Measurements from ENCODE around the gene GANC. TPM values are rescaled to one million over a fixed set of nuclear protein-coding genes. Genes with fewer than 3 reads are reported as not detected.

The GANC gene
- total and polyA plus RNA-seq, 9 of the 15 experiments (the other 6 are each of a cell fraction or from before 2014, with no cell fraction given): 10.9 to 19.0 (median 14.5) TPM

DNA sequence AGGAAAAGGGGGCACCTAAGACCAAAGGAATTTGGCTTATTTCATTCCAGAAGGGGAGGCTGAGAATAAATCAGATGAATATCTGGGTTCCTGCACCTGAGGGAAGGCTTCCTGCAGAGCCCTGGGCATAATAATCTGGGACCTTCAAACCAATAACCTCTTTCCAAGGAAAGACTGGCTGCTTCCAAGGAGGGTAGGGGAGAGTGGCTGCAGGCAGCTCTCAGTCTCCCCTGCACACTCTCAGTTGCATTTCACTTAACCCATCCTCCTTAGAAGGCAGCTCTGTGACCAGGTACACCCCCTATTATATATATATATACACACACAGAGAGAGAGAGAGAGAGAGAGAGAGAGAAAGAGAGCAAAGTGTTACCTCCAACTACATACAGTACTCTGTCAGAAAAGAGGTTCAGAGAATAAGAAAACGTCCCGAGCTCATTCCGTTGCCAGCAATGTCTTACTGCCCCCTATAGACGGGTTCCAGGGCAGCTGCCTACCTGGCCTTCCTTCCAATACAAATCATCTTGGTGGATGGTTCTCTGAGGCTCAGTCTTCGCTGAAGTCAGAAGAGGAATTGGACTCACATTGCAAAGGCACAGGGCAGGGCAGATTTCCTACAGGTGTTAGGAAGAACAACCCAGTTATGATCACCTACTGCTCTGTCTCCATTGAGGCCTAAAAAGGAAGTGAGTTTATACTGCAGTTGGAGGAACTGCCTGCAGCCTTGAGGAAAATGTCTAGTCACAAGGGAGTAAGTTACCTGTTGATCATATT is 112.4 kb downstream of the GANC start (continued):
- TF ChIP-seq, protein P1, sequence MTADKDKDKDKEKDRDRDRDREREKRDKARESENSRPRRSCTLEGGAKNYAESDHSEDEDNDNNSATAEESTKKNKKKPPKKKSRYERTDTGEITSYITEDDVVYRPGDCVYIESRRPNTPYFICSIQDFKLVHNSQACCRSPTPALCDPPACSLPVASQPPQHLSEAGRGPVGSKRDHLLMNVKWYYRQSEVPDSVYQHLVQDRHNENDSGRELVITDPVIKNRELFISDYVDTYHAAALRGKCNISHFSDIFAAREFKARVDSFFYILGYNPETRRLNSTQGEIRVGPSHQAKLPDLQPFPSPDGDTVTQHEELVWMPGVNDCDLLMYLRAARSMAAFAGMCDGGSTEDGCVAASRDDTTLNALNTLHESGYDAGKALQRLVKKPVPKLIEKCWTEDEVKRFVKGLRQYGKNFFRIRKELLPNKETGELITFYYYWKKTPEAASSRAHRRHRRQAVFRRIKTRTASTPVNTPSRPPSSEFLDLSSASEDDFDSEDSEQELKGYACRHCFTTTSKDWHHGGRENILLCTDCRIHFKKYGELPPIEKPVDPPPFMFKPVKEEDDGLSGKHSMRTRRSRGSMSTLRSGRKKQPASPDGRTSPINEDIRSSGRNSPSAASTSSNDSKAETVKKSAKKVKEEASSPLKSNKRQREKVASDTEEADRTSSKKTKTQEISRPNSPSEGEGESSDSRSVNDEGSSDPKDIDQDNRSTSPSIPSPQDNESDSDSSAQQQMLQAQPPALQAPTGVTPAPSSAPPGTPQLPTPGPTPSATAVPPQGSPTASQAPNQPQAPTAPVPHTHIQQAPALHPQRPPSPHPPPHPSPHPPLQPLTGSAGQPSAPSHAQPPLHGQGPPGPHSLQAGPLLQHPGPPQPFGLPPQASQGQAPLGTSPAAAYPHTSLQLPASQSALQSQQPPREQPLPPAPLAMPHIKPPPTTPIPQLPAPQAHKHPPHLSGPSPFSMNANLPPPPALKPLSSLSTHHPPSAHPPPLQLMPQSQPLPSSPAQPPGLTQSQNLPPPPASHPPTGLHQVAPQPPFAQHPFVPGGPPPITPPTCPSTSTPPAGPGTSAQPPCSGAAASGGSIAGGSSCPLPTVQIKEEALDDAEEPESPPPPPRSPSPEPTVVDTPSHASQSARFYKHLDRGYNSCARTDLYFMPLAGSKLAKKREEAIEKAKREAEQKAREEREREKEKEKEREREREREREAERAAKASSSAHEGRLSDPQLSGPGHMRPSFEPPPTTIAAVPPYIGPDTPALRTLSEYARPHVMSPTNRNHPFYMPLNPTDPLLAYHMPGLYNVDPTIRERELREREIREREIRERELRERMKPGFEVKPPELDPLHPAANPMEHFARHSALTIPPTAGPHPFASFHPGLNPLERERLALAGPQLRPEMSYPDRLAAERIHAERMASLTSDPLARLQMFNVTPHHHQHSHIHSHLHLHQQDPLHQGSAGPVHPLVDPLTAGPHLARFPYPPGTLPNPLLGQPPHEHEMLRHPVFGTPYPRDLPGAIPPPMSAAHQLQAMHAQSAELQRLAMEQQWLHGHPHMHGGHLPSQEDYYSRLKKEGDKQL (CRISPR knock-in tag; IDR thresholded peaks at IDR 0.05; ENCODE audit: borderline replicate concordance): no peak
- TF ChIP-seq ZZZ3 (IDR thresholded peaks at IDR 0.05): no peak
- TF ChIP-seq, protein P2, sequence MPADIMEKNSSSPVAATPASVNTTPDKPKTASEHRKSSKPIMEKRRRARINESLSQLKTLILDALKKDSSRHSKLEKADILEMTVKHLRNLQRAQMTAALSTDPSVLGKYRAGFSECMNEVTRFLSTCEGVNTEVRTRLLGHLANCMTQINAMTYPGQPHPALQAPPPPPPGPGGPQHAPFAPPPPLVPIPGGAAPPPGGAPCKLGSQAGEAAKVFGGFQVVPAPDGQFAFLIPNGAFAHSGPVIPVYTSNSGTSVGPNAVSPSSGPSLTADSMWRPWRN (IDR thresholded peaks at IDR 0.05; ENCODE audit: low read depth): no peak
- TF ChIP-seq KLF16 (IDR thresholded peaks at IDR 0.05): peak; percentile 41; the same call in 1 of the 2 replicates
- TF ChIP-seq PURB (CRISPR knock-in tag; IDR thresholded peaks at IDR 0.05; ENCODE audit: low read depth): no peak
- 0 out of 2 replicates have a peak, but pooled peaks have one; percentile 9 for TF ChIP-seq EHMT2 (IDR thresholded peaks at IDR 0.05)
- TF ChIP-seq MED1 (CRISPR knock-in tag; IDR thresholded peaks at IDR 0.05; ENCODE audit: borderline replicate concordance): no peak
- TF ChIP-seq STAG1 (CRISPR knock-in tag; IDR thresholded peaks at IDR 0.05; ENCODE audit: borderline replicate concordance): peak; percentile 33; the same call in 1 of the 2 replicates
- TF ChIP-seq PTBP1 (IDR thresholded peaks at IDR 0.05; ENCODE audit: low read depth, low read length): no peak
- TF ChIP-seq, protein P3, sequence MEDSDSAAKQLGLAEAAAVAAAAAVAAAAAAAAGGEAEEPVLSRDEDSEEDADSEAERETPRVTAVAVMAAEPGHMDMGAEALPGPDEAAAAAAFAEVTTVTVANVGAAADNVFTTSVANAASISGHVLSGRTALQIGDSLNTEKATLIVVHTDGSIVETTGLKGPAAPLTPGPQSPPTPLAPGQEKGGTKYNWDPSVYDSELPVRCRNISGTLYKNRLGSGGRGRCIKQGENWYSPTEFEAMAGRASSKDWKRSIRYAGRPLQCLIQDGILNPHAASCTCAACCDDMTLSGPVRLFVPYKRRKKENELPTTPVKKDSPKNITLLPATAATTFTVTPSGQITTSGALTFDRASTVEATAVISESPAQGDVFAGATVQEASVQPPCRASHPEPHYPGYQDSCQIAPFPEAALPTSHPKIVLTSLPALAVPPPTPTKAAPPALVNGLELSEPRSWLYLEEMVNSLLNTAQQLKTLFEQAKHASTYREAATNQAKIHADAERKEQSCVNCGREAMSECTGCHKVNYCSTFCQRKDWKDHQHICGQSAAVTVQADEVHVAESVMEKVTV (CRISPR knock-in tag; IDR thresholded peaks at IDR 0.05): peak; percentile 33; the same call in 1 of the 2 replicates
- no peak for TF ChIP-seq XRCC3 (IDR thresholded peaks at IDR 0.05)
- TF ChIP-seq CEBPG (CRISPR knock-in tag; IDR thresholded peaks at IDR 0.05): no peak
- TF ChIP-seq CEBPG (tag; conservative IDR thresholded peaks at IDR 0.05 in 1 of 2, IDR thresholded peaks at IDR 0.05 in 1 of 2): no peak
- no peak for TF ChIP-seq ZNF408 (CRISPR knock-in tag; IDR thresholded peaks at IDR 0.05; ENCODE audit: low read depth)
- TF ChIP-seq GTF2F1 (IDR thresholded peaks at IDR 0.05; ENCODE audit: low read depth, low read length): no peak
- peak; percentile 49; the same call in 1 of the 2 replicates for TF ChIP-seq CTBP1 (IDR thresholded peaks at IDR 0.05; ENCODE audit: borderline replicate concordance)
- TF ChIP-seq ETV5 (CRISPR knock-in tag; IDR thresholded peaks at IDR 0.05; ENCODE audit: low read depth): 0 out of 2 replicates have a peak, but pooled peaks have one; percentile 4
- TF ChIP-seq, protein P4, sequence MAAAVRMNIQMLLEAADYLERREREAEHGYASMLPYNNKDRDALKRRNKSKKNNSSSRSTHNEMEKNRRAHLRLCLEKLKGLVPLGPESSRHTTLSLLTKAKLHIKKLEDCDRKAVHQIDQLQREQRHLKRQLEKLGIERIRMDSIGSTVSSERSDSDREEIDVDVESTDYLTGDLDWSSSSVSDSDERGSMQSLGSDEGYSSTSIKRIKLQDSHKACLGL (CRISPR knock-in tag; IDR thresholded peaks at IDR 0.05; ENCODE audit: borderline replicate concordance, poor library complexity, severe bottlenecking): no peak
- TF ChIP-seq ZNF76 (CRISPR knock-in tag; IDR thresholded peaks at IDR 0.05; ENCODE audit: borderline replicate concordance): no peak
- TF ChIP-seq NFIC (IDR thresholded peaks at IDR 0.05): no peak
- no peak for TF ChIP-seq KAT8 (IDR thresholded peaks at IDR 0.05; ENCODE audit: low read depth)
